H1 (cell line): ENCODE results near the gene PCDHA1. TPM values are rescaled to one million over a fixed set of nuclear protein-coding genes. Genes with fewer than 3 reads are reported as not detected.

Experiments used
- ATF3 ChIP-seq: IDR thresholded peaks from 2 replicates; pipeline ENCODE4 v1.6.1; 2011; ENCODE audit warnings: low read depth, mild to moderate bottlenecking, low read length; ENCODE audit not compliant: insufficient read depth
- BACH1 ChIP-seq: IDR thresholded peaks from 2 replicates; pipeline ENCODE4 v1.6.1; 2012; ENCODE audit warnings: low read length, improper control_type of control experiment
- BRCA1 ChIP-seq: IDR thresholded peaks from 2 replicates; pipeline ENCODE4 v1.6.1; 2012; ENCODE audit warnings: low read depth, low read length, improper control_type of control experiment
- CHD2 ChIP-seq: IDR thresholded peaks from 2 replicates; pipeline ENCODE4 v1.6.1; 2012; ENCODE audit warnings: low read length, improper control_type of control experiment
- E2F6 ChIP-seq: IDR thresholded peaks from 2 replicates; pipeline ENCODE4 v1.6.1; 2012; ENCODE audit warnings: inconsistent platforms
- GTF2F1 ChIP-seq: IDR thresholded peaks from 2 replicates; pipeline ENCODE4 v1.6.1; 2012; ENCODE audit warnings: low read depth, low read length, improper control_type of control experiment, borderline replicate concordance
- JUND ChIP-seq: IDR thresholded peaks from 2 replicates; pipeline ENCODE4 v1.6.1; 2011; ENCODE audit warnings: mild to moderate bottlenecking, improper control_type of control experiment, low read length
- SAP30 ChIP-seq: fragments of 300-600 bp; sonication (generic); IDR thresholded peaks from 2 replicates; pipeline ENCODE4 v1.7.1; 2012; ENCODE audit warnings: low read length, moderate library complexity, mild to moderate bottlenecking, inconsistent platforms; ENCODE audit not compliant: insufficient read depth, insufficient replicate concordance
- SIRT6 ChIP-seq: IDR thresholded peaks from one replicate; pipeline ENCODE4 v1.7.1; 2012; ENCODE audit warnings: low read length, inconsistent platforms
- YY1 ChIP-seq: IDR thresholded peaks from 2 replicates; pipeline ENCODE4 v1.6.1; 2011; ENCODE audit warnings: low read depth, mild to moderate bottlenecking, low read length
- ZNF274 ChIP-seq: IDR thresholded peaks from 2 replicates; pipeline ENCODE4 v1.7.0; 2012; ENCODE audit warnings: low read length, borderline replicate concordance; ENCODE audit errors: extremely low read depth
- polyA plus RNA-seq, 7 experiments: library from polyadenylated mRNA; depleted of rRNA in 3 of 7; stranded (reverse) in 5 of 7; unstranded in 2 of 7; fragments of >200 nt in 5 of 7; fragments of 200-250 nt in 2 of 7; gene quantifications; 1 replicate in 5 of 7; 2 replicates in 1 of 7; 4 replicates in 1 of 7; pipeline versions ENCODE4 v1.2.1 to v1.2.3, GENCODE V29; 2011 to 2013; ENCODE audit warnings: missing spikeins in 2 of 7, mixed read lengths in 2 of 7
- total RNA-seq: library from RNA; stranded (reverse); fragmentation: NEBNext Ultra II Directional; extraction: Animal tissue kit (Norgen Biotek cat#: 25700); gene quantifications from 2 replicates; pipeline ENCODE4 v1.2.1, GENCODE V29; 2021

Gene PCDHA1
- total and polyA plus RNA-seq, 2 of the 8 experiments (the other 6 are each of a cell fraction or from before 2014, with no cell fraction given): 0.23 to 0.50 TPM

GRCh38 chr5:141001446-141001843 is 215.5 kb downstream of the PCDHA1 start (continued):
- TF ChIP-seq E2F6 (no peak), ATF3 (no peak), ZNF274 (no peak), BACH1 (no peak), CHD2 (no peak), YY1 (0 out of 2 replicates have a peak, but pooled peaks have one; percentile 22), SIRT6 (no peak), GTF2F1 (no peak), SAP30 (no peak), JUND (no peak), BRCA1 (no peak)
